Activated CD4-positive, CD25-positive, alpha-beta regulatory T cell (primary cell): ENCODE data around the gene RIMBP3C.
"Not testable (repeated sequence)": the region's sequence is repeated elsewhere in the genome, so short reads cannot be mapped to it uniquely, and the experiment has no call there.

ENCODE experiments used
- DNase-seq, 4 experiments: peaks; one replicate each; lab custom pipeline; 2025; lab: John Stamatoyannopoulos, UW

RIMBP3C gene

DNA sequence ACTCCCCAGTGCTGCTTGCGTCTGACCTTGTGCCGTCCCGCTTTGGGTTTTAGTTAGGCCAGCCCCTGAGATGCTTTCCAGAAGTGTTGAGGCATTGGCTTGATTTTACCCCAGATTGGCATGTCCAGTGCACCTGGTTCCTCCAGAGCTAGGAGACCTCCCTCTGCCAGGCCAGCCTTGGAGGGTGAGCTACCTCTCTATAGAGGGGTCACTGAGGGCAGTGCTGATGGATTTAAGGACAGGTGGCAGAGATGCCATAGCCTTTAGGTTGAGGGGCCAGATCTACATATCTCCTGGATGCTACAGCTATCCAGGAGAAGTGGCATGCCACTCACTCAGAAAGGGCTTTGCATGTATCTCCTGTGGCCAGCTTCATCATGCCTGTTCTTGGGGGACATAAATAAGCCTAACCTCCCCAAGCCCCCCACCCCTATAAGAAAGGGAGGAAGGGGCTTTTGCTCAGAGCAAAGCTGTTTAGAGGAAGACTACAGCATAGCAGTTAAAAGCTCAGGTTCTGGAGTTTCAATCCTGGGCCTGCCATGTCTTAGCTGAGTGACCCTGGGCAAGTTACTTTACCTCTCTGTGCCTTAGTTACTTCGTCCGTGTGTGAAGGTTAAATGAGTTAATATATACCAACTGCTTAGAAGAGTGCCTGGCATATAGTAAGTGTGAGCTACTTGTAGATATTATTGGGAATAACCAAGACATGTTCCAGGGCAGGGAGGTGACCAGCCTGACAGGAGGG lies 22.7 kb upstream of the RIMBP3C start:
- no peak for DNase-seq

DNA sequence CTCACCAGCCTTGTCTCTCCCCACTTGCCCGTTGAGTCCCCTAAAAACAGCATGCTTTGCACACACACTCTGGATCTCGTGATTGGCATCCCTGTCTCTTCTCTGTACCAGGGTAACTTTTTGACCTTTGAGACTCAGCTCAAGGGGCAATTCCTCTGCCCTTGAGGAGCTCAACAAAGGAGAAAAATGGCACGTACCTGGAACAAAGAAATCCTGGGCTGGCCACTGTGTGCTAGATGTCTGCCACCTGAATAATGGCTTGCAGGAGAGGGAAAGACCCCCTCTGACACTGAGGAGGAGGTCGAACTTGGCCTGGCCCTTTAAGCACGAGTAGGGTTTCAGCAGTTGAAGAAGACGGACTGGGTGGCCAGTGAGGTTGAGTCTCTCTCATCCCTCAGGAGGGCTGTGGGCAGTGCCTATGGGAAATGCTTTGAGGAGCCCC lies 22.1 kb upstream of the RIMBP3C start:
- DNase-seq = no peak

DNA sequence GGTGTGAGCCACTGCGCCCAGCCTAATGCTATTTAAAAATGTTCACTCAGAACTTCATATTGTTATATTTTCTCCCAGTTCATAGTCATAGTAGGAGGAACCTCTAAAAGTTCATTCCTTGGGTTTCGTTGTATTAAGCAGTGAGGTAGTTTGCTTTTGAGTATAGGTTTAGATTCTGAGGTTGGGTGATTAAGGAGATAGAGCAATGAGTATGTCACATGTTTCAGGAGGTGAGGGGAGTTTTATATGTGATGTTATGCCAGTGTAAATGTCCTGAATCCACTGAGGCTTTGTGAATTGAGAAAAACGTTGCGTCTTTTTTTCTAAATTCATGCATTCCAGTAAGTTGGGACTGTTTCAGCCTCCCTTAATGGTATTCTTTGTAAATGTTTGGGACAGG lies 20.4 kb upstream of the RIMBP3C start:
- DNase-seq = no peak

DNA sequence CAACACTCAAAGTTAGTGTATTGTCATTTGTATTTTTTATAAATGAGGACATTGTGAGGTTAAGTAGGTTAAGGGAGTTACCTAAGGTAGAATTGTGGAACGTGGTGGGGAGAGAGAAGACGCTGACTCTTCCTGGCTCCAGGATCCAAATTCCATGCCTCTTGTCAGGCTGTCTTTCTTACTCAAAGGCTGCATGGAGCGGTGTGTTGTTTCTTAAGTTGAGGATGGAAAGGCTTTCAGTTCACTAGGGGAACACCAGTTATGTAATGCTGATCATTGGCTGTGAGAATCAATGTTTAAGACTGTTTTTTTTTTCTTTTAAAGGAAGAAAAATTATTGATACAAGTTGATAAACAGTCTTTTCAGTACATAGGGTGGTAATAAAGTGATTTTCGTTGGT lies 19.1 kb upstream of the RIMBP3C start:
- DNase-seq = no peak

DNA sequence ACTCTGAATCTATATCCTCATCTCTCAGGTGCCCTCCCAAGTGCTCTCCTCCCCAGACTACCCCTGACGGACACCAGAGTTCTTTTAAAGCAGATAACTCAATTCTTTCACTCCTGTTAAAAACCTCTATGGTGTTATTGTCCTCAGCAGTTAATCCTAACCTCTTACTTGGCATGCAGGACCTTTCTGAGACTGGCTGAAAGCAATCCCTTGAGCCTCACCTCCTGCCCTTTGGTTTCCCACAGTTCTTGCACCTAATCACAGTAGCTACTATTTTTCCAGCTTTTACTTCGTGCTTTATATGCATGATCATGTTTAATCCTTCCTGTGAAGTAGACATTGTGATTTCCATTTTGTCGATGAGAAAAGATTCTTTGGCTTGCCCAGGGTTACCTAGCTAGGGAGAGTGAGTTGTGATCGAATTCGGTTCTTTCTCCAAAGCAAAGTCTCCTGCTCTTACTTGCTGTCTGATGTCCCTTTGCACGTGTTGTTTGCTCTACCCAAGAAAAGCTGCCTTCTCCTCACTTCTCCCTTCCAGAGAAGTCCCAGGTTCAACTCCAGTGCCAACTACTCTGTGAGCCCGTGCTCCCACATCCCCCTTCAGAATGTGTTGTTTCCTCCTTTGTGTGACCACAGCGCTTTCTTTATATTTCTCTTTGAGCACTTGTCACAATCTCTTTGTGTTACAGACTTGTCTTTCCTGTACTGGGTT lies 18.4 kb upstream of the RIMBP3C start:
- no peak for DNase-seq

DNA sequence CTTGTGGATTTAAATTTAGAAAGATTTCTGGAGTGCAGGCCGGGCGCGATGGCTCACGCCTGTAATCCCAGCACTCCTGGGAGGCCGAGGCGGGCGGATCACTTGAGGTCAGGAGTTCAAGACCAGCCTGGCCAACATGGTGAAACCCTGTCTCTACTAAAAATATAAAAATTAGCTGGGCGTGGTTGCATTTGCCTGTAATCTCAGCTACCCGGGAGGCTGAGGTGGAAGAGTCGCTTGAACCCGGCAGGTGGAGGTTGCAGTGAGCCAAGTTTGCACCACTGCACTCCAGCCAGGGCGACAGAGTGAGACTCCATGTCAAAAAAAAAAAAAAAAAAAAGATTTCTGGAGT lies 17.8 kb upstream of the RIMBP3C start:
- DNase-seq = not testable (repeated sequence)

DNA sequence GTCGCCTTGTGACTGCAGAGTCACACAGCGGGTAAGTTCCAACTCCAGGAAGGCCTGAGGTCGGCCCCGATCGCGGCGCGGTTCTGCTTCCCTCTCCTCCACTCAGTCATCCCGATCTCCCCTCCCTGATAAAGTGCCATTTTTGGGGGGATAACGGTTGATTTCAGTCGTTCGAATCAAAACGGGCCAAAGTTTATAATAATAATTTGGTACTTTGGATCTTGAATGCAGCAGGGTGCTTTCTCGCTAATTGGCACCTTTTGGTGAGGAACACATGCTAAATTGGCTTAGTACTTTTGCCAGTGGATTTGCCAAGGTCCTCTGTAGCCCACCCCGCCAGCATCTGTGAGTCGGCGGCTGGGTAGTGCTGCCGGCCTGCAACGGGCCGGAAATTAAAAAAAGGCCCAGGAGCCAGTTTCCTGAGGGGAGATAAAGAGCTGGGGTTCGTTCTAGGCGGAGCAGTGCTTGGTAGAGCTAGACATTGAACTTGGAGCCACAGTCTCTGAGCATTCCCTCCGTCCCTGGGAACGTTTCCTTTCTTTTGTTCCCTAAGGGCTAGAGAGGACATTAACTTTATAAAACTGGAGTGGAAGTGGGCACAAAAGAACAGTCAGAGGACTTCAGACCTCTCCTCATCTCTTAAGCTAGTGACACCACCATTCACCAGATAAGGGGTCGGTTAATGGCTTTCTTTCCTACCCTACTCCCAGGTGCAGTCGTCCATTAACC lies 17.2 kb upstream of the RIMBP3C start:
- no peak for DNase-seq

DNA sequence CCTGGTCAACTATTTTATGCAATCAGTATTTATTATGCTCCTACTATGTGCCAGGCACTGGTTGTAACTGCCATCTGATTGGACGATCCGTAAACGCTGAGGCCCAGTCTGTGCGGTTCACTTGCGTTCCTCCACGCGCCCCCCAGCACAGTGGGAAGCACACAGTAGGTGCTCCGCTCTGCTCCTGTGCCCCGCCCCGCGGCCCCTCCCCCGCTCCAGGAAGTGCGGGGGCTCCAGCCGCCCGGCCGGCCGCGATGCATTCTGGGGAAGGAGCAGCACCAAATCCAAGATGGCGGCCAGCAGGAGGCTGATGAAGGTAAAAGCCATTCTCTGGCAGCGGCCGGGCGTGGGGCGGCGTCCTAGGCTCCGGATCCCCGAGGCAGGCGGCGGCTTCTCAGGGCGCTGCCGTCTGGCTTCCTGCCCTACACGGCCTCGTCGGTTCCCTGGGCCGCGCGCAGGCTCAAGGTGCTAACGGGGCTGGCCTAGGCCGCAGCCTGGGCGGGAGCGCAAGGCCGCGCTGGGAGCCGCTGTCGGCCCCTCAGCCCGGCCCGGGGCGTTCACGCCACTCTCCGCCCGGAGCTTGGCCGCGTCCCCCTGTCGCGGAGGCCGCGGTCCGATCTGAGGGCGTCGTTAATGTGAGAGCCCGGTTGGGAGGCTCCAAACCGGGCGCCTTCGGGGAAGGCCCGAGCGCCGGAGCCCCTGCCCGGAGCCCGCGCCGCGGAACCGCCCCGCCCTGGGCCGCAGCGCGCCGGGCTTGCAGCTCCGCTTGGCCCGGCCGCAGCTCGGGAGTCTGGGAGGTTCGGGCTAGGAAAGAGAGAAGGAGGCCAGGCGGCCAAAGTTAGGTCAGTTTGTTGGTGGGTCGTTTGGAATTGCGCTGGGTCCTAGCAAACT lies 16.4 kb upstream of the RIMBP3C start, which contains the start of gene UBE2L3:
UBE2L3 (plus strand) TSS at position 259 of the 891 bp plus-strand sequence; CDS start at position 290, 31 bp downstream.
- peak; percentile 61 to 74 (median 68) for DNase-seq

DNA sequence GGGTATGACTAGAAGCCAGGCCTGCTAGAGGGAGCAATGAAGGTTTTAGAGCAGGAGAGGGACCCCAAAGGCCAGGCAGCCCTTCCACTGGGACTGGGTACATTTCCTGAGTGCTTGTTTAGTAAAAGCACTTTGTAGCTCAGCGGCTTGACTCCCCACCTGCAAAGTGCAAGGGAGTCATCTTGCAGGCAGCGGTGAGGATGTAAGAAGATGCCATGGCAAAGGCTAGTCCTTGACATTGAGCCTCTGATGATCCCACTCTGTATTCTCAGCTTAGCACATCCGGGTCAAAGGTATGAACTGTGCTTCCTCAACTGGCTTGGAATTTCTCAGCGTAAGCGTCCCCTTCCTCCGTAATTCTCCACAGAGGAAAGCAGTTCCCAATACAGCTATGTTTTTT lies 13.2 kb upstream of the RIMBP3C start:
- no peak for DNase-seq

DNA sequence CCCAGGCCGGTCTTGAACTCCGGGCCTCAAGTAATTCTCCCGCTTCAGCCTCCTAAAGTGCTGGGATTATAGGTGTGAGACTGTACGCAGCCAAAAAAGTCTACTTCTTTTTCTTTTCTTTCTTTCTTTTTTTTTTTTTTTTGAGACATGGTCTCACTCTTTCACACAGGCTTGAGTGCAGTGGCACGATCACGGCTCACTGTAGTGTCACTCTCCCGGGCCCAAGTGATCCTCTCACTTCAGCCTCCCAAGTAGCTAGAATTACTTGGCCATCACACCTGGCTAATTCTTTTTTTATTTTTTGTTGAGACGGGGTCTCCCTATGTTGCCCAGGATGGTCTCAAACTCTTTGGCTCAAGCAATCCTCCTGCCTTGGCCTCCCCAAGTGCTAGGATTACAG lies 12.7 kb upstream of the RIMBP3C start:
- no peak for DNase-seq

DNA sequence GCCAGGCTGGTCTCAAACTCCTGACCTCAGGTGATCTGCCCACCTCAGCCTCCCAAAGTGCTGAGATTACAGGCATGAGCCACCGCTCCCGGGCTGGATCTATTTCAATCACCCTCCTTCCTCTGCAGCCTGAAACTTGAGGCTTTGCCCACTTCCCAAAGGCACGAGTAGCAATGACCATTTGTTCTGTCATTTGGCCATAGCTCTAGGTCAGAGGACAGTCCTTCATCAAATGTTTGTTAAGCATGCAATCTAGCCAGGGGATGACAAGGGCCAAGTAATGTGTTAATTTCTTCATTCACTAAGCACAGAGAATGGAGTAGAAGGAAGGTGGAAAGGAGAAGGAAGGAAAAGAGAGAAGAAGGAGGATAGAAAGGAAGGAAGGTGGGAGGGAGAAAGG lies 9.4 kb upstream of the RIMBP3C start:
- DNase-seq = not testable (repeated sequence)

DNA sequence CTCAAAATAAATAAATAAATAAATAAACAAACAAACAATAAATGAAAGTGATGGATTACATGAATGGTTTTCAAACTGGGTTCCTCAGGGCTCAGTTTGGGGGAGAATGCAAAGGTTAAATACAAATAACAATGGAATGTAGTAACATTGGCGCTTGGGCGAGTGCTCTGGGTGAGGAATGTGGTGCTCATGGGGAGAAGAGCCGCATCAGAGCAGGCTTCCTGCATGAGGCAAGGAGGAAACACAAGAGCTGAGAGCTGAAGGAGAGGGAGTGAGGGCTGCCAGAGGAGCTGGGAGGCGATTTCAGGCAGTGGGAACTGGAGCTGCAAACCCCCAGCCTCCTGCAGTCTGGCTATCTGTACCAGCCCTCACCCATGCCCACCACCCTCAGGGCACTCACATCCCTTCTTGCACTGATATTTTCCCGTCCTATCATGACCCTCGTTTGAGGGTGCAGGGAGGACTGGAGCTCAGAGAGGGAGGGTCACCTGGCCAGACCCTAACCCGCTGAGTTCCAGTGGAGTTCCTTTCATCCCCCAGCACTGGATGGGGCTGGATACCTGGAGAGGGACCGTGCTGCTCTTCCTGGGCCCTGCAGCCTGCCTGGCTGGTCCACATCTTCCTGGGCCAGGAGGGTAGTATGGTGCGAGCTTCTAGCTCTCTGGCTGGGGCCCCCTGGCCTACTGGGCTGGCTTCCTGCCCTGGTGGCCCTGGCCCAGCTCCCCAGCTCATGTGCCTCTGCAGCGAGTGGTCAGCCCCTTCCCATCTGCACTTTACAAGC lies 8.3 kb upstream of the RIMBP3C start:
- DNase-seq = not testable (repeated sequence)

DNA sequence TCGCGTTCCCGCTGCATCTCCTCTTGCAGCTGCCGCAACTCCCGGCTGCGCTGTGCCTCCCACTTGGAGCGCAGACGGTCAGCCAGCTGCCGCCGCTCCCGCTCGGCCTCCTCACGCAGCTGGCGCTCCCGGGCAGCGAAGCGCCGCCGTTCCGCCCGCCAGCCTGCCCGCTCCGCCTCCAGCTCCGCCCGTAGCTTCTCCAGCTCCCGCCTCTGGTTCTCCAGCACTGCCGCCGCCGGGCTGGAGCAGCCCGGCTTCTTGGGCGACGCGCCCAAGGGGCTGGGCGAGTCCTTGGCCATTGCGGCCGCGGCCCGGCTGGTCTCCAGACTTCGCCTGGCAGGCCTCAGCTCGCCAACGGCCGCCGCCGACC lies 598 bp downstream of the RIMBP3C start:
- DNase-seq = not testable (repeated sequence)

DNA sequence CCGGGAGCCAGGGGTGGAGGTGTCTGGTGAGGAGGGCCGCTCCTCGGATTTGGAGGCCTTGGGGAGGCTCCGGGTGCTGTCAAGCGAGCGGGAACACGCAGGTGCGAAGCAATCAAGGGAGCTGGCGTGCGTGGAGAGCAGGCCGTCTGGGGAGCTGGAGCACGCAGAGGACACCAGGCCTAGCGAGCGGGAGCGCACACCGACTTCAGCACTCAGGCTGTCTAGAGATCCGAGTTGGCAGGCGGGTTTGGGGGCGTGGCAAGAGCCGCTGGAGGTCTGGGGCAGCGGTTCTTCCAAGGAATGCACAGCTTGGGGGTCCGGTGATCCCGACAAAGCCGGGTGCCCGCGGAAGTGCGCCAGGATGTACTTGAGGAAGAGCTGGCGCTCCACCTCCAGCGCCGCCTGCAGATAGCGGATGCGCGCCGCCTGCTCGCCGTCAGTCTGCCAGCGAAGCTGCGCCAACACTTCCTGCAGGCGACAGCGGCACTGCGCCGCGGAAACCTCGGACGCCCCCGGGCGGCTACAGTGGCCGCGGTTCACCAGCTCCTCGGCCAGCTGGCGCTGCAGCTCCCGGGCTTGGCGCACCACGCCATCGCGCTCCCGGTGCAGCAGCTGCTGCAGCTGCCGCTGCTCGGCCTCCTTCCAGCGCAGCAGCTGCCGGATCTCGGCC lies 1.1 kb downstream of the RIMBP3C start:
- DNase-seq = not testable (repeated sequence)

DNA sequence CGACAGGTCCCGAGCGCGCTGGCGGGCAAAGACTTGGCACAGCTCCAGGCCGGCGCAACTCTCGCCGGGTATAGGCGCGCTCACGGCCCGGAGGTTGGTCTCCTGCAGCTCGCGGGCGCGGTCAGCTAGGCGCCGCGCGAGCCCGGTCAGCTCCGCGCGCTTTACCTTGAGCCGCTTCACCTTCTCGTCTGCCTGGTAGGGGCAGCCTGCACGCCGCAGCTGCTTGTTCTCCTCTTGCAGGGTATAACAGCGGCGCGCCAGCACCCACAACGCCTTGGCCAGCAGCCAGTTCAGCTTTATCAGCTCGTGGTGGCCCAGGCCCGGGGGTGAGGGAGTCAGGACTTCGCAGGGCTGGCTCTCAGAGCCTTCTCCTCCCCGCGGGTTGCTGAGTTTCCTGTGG lies 1.7 kb downstream of the RIMBP3C start:
- DNase-seq = not testable (repeated sequence)

DNA sequence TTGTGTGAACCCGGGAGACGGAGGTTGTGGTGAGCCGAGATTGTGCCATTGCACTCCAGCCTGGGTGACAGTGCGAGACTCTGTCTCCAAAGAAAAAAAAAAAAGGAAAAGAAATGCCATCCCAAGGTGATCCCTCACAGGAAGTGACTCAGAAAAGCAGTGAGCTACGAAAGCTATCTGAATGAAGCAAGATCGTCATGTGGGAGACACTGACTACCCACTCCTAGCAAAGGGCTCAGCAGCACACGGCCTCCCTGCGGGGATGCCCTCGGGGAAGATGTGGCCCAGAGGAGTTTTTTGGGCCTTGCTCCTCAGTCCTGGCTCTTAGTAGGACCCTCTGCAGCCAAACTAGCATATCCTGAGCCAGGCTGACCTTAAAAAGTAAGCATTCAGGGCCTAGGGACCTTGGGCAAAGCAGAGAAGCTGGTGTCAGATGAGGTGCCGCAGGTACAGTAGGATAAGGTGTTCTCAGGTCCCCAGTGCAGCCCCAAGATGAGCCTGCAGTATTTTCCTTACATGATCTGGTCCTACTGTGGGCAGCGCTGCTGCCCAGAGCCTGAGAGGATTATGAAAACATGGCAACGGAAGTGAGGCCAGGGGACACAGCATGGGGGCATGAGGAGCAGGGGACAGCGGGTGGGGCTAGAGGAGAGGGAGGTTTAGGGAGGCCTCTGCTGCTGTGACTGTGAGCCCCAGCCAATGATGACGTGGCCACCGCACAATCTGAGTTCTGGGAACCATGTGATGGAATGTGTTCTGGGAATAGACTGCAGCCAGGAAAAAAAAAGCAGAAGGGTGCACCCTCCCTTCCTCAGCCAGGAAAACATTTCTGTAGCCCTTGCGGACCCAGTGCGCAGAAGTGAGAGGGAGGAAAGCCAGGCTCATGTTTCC lies 6.6 kb downstream of the RIMBP3C start:
- DNase-seq = not testable (repeated sequence)

DNA sequence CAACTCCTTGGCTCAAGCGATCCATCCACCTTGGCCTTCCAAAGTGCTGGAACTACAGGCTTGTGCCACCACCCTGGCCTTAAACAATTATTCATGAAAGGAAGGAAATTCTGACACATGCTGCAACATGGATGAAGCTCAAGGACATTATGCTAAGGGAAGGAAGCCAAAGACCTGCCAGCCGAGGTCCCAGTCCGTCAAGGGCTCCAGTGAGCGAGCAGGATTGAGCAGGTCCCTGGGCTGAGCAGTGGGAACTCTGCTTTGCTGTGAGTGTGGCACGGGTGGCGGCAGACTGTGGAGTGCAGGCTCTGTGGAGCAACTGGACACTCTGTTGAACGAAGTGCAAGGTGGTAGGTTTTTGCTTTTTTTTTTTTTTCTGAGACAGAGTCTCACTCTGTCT lies 11.4 kb downstream of the RIMBP3C start:
- not testable (repeated sequence) for DNase-seq

DNA sequence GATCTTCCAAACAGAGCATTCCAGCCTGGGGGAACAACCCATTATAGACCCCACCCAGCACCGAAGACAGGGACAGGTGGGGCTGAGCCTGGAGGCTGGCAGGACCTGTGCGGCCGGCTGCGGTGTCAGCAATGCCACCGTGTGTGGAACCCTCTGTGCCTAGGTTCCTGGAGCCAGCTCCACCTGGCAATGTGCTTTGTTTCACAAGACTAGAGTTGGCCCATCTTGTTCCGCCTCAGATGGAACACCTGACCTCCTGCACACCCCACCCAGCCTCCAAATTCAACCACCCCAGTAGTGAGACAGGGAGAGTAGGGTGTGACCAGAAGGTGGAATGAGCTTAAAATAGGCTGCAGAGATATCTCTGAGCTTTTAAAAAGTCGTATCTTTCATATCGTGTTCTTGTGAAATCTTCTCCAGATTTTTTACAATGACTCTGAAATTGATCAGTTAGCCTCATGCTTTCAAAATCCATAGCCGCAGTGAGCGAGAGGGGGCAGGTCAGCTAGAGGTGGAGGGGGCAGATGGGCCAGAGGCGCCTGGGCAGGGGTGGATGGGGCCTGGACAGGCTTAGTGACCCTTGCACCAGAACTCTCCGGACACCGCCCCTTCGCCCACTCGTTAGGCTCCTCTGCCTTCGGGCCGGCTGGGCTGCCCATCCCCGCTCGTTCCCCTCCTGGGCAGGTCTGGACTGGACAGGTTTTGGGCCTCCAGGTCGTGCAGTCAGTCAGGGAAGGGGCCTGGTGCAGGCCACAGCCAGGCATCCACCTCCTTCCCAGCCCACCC lies 18.2 kb downstream of the RIMBP3C start:
- DNase-seq = not testable (repeated sequence)

DNA sequence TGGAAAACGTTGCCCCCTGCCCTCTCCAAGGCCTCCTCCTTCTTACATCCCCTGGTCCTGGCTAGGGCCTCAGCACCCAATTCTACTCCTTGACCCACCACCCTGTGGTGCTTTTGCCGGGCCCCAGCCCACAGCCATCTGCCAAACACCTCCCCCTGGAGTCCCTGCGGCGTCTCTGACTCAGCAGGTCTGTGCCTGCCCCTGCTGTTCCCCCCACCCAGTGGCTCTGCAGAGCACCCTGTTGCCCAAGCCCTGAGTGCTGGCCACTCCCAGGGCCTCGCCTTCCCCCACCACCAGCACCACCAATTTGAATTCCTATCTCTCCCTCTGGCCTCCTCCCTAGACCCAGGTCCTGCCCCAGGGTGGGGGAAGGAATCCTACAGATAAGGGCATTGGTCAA lies 19.7 kb downstream of the RIMBP3C start:
- not testable (repeated sequence) for DNase-seq
